ENCODE results near the gene EFNA3. TPM values are rescaled to one million over a fixed set of nuclear protein-coding genes. Genes with fewer than 3 reads are reported as not detected.
A peak's percentile ranks its signal among the peaks of the same experiment; 100 is the strongest.

The EFNA3 gene
- total and polyA plus RNA-seq, 9 of the 15 experiments (the other 6 are each of a cell fraction or from before 2014, with no cell fraction given): 0.59 to 7.9 (median 4.7) TPM

DNA sequence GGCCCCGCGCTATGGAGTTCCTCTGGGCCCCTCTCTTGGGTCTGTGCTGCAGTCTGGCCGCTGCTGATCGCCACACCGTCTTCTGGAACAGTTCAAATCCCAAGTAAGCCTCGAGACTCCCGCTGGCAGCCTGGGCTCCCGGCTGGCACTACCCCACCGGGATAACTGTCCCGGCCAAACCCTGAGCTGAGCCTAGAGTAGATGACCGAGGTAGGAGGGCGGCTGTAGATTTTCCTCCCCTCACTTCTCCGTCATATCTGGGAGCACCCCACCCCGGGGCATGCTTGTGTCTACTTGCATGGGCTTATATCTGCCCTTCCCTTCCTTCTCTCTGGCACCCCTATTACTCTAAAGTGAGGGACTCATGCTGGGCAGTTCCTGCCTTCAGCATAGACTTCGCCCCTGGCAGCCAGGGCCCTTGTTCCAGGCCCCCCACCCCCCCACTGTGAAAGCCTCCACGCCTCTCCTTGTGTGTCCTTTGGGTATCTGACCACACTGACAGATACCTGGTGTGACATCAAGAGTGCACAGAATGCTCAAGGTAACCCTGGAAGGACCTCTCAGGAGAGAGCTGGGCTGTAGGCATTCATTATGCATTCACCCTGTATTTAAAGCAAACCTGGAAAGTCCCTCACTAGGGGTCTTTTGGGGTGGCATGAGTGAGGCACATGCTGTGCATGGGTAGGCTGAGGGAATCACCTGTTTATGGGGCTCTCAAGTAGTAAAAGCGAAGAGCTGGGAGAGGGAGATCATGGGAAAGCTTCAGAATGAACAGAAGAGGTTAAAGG, 49.5 kb downstream of the EFNA3 start (continued):
- TF ChIP-seq, protein P1, sequence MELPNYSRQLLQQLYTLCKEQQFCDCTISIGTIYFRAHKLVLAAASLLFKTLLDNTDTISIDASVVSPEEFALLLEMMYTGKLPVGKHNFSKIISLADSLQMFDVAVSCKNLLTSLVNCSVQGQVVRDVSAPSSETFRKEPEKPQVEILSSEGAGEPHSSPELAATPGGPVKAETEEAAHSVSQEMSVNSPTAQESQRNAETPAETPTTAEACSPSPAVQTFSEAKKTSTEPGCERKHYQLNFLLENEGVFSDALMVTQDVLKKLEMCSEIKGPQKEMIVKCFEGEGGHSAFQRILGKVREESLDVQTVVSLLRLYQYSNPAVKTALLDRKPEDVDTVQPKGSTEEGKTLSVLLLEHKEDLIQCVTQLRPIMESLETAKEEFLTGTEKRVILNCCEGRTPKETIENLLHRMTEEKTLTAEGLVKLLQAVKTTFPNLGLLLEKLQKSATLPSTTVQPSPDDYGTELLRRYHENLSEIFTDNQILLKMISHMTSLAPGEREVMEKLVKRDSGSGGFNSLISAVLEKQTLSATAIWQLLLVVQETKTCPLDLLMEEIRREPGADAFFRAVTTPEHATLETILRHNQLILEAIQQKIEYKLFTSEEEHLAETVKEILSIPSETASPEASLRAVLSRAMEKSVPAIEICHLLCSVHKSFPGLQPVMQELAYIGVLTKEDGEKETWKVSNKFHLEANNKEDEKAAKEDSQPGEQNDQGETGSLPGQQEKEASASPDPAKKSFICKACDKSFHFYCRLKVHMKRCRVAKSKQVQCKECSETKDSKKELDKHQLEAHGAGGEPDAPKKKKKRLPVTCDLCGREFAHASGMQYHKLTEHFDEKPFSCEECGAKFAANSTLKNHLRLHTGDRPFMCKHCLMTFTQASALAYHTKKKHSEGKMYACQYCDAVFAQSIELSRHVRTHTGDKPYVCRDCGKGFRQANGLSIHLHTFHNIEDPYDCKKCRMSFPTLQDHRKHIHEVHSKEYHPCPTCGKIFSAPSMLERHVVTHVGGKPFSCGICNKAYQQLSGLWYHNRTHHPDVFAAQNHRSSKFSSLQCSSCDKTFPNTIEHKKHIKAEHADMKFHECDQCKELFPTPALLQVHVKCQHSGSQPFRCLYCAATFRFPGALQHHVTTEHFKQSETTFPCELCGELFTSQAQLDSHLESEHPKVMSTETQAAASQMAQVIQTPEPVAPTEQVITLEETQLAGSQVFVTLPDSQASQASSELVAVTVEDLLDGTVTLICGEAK (IDR thresholded peaks at IDR 0.05): peak; percentile 41
- TF ChIP-seq, protein P1 (CRISPR knock-in tag; IDR thresholded peaks at IDR 0.05): no peak
- TF ChIP-seq CUX1 (CRISPR knock-in tag; IDR thresholded peaks at IDR 0.05): no peak
- no peak for TF ChIP-seq CHD2 (IDR thresholded peaks at IDR 0.05; ENCODE audit: low read depth, low read length)
- TF ChIP-seq NKRF (IDR thresholded peaks at IDR 0.05; ENCODE audit: borderline replicate concordance): no peak
- TF ChIP-seq IRF2 (CRISPR knock-in tag; IDR thresholded peaks at IDR 0.05): no peak
- TF ChIP-seq, protein P2, sequence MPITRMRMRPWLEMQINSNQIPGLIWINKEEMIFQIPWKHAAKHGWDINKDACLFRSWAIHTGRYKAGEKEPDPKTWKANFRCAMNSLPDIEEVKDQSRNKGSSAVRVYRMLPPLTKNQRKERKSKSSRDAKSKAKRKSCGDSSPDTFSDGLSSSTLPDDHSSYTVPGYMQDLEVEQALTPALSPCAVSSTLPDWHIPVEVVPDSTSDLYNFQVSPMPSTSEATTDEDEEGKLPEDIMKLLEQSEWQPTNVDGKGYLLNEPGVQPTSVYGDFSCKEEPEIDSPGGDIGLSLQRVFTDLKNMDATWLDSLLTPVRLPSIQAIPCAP (CRISPR knock-in tag; IDR thresholded peaks at IDR 0.05; ENCODE audit: borderline replicate concordance): no peak
